NOMO-1 treated with dmso at 0.1 percent for 144 hours (cell line): Measurements from ENCODE around the gene CENPN.
A peak's percentile ranks its signal among the peaks of the same experiment; 100 is the strongest.

Experiments used
- DNase-seq: peaks from one replicate; lab custom pipeline; 2025; ENCODE audit not compliant: unreplicated experiment; lab: John Stamatoyannopoulos, UW

The CENPN gene, protein sequence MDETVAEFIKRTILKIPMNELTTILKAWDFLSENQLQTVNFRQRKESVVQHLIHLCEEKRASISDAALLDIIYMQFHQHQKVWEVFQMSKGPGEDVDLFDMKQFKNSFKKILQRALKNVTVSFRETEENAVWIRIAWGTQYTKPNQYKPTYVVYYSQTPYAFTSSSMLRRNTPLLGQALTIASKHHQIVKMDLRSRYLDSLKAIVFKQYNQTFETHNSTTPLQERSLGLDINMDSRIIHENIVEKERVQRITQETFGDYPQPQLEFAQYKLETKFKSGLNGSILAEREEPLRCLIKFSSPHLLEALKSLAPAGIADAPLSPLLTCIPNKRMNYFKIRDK

DNA sequence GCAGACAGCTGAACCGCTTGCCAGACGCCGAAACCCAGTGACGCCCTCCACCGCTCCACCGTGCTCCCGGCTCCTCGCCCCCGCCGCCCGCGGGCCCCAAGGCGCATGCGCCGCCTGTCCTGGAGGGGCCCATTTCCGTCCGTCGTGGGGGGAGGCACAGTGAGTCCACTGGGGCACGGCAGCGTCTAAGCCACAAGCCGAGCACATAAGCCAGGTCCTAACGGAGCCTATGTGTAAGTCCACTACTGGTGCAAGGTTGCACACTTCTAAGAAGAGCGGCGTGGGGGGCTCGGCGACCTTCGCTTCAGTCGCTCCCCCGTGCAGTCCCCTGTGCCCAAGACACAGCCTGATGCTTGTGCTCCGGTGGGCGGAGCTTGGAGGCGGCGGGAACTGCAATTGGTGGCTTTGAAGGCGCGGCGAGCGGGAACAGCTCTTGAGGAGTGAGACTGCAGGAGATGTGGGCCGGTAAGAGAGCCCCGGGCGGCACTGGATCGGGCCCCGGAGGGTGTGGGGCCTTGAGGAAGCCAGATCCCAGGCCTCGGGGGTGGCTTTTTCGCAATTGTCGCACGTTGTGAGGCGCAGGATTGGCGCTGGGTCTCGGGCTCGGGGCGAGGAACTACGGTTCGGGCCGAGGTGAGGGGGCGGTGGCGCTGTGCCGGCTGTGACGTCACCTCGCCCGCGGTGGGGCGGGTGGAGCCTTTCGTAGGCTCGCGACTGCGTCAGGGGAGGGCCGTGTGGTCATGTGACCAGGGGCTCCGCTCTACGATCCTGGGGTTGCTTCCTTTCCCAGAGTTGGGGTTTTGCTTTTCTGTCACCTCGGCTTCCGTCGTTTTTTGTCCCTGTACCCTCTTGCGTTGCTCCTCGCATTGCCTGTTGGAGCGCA, at the start of gene CENPN, which contains the start of gene CMC2:
Gene CENPN, plus strand, starts transcription at position 402 of the 883 bp plus-strand sequence. CDS start 4,726 bp downstream, outside the sequence.
Gene CMC2, minus strand, starts transcription at position 73 of the 883 bp plus-strand sequence. CDS start 9,491 bp downstream, outside the sequence.
- peak; percentile 97 for DNase-seq

DNA sequence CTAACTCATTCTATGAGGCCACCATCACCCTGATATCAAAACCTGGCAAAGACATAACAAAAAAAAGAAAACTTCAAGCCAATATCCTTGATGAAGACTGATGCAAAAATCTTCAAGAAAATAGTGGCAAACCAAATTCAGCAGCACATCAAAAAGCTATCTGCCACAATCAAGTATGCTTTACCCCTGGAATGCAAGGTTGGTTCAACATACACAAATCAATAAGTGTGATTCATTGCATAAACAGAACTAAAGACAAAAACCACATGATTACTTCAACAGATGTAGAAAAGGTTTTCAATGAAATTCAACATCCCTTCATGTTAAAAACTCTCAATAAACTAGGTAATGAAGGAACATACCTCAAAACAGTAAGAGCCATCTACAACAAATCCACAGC, 48.7 kb upstream of the CENPN start:
- no peak for DNase-seq

DNA sequence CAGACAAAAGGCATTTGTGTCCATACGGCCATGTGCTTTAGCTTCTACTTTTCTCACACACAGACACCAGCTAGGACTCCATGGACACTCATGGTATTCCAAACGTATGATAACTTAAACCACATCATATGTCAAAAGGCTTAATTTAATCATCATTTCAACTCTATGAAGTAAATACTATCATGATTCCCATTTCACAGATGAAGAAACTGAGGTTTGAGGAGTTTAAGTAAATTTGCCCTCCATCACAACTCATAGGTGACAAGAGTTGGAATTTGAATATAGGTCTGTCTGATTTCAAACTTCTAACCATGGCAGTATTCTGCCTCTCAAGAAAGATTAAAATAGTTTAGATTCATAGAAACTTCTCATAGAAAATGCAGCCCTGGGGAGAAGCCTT, 44.1 kb upstream of the CENPN start:
- no peak for DNase-seq

DNA sequence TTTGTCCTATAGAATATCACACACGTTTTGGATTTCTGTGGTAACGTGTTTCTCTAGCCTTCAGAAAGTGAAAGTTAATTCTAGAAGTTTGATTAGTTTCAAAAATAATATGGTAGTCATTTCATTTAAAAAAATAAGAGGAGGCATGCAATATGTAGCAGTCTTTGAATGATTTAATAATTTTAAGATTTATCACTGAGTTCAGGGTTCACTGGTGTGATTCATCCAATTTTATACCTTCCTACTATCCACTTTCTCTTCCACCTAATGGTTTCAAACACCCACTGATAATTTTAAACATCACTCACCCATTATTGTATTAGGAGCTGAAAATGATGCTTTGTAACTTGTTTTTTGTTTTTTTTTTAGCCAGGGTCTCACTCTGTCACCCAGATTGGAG, 42.7 kb upstream of the CENPN start:
- DNase-seq, result no peak

DNA sequence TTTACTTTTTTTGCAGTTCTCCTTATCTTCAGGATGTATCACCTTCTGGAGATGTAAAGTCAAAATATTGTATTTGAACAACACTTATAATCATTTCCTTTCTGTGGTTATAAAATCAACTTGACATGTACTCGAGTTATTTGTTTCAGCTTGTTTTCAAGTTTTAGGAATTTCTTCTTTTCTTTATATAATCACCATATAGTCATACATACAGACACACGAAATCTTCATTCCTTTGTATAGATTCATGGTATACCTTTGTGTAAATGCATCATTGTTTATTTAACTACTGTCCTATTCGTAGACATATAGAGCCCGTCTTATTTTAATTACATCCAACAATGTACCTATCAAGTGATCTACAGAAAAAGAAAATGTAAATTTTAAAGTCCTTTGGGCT, 40.4 kb upstream of the CENPN start:
- DNase-seq, result no peak

DNA sequence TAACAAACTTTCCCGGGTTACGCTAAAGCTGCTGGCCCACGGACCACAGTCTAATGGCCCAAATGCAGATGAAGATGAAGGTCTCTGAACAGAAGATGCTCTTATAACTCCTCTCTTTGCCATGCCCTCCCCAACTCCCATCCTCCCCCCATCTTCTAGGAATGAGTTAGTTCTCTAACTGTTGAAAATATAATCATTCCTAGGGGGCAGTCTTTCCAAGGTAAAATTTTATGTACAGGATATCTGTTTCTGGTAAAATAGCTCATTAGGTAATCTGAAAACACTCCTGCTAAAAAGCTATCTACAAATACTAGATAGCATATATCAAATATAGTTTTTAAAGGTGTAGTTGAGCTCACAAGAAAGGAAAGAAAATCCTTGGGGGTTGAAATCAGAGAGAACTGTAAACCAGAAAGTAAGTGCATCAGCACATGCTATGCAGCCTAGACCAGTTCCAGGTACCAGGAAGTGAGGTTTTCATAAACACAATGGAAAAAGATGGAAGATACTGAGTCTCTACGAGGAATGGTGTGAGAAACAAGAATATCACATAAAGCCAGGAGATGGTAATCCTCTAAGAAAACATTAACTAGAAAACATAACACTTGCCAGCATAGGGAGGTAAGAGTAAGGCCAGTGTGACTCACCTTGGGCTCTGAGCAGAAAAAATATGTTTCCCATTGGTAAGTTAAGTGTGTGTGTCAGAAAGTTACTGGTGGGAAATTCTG, 38.5 kb upstream of the CENPN start:
- DNase-seq, result no peak

DNA sequence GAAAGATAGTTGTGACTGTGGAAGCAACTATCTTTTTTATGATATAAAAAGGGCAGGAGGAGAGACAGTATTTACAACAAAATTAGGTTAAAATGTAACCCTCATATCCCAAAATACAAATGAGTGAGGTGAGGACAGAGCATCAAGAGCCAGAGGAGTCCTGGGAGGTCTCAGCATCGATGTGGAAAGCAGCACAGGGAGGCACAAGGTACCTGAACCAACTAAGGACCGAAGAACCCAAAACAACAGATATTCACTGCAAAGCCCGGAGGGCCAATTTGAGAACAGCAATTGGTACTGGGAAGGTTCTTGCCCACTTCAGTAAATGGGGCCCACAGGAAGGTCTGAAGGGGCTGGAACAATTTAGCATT, 37.9 kb upstream of the CENPN start:
- no peak for DNase-seq

DNA sequence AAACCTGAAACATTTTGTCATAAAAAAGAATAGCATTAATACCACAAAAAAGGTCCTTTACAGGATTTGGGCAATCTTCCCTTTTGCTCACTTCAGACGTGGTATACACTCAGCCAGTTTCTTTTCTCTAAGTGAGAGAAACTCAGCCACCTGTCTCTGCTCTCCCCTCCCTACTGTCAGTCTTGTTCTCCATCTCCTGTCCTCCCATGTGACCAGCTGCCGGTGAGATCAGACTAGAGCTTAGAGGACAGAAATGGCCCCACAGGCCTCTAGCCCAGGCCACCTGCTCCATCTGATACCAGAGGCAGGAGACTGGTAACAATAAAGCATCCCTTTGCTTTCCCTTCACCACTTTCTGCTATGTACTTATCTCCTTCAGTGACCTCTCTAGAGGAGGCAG, 35.2 kb upstream of the CENPN start:
- DNase-seq, result no peak

DNA sequence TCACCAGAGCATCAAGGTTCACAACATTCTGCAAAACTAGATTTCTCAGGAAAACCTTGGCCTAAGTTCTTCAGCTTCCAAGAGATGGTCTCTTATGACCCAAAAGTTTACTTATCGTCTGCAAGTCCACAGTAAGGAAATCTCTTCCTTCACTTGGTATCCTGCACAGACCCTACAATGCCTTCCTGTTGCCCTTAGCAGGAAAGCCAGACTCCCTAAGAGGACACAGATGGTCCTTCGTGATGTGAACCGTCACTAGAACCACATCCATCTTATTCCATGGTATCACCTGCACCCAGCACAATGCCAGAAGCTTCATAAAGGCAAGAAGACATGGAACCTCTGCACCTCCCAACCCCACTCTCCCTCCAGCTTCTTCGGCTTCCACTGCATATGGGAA, 34.4 kb upstream of the CENPN start:
- DNase-seq, result no peak

DNA sequence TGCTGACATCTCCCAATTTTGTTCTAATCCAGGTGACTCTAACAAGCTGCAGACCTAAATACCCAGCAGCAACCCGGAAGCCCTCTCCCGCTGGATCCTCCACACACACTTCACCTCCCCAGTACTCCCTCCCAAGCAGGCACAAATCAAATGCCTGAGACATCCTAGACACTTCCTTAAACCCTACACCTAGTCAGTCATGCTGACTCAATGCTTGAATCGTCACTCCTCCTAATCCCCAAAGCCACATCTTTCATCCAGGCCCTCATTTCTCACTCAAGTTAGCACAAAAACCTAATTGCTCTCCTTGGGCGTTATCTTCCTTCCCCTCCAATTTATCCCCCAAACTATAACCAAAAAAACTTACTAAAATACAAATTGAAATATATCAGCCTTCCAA, 33.0 kb upstream of the CENPN start:
- DNase-seq, result no peak

DNA sequence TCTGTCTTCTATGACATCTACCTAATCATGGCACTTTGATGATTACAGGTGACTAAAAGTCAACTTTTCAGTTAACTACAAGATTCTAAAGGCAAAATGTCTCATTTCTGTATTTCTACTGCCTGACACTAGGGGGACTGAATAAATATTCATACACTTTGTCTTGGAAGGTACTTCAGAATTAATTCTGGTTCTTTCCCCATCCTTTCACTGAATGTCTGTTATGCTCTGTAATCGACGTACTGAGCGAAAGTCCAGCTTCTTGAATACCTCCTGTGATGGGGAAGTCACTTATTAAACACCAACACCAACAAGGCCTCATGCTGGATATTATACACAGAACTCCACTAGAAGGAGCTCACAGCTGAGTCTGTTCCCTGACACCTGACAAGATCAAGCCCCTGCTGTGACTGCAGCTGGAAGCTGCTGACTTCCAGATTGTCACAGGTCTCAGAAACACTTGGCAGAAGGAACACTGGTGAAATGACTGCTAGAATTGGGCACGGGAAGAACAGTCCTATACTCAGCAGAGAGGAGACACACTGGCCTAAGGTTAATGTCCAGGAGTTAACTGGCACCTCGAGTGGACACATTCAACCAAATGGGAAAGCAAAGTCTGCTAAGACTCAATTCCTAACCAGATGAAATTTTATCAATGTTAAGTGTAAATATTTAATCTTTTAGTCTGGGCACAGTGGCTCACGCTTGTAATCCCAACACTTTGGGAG, 32.2 kb upstream of the CENPN start:
- no peak for DNase-seq

DNA sequence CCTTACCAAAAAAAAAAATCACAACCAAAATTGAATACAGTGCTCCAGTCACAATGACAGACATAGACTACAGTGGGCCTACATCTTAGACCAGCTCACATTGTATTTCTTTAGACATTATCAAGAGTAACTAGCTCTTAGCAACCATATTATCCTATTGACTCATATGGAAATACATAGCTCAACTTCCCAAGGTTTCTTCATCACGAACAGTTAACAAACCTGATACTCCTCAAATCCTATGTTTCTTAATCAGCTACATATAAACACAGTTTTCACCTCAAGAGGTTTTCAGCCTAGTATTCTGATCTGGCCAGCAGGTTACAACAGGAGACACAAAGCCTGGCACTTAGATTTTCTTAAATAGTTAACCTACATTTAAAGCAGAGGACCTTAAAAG, 30.1 kb upstream of the CENPN start:
- no peak for DNase-seq

DNA sequence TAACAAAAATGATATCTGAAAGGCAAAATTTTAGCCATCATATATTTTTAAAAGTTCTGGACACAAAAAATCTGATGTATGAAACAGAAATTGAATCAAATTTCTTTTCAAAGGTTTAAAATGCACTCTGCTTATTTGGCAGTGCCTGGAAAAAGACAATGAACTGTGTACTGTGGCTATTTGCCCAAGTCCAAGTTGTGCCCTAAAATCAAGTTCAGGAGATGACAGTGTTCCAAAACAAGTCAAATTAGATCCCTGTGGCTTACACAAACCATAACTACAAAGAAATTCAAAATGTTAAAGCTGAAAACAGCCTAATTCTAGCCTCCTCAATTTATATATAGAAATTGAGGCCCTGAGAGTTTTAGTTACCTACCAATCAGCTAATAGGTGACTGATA, 25.9 kb upstream of the CENPN start:
- DNase-seq, result no peak

DNA sequence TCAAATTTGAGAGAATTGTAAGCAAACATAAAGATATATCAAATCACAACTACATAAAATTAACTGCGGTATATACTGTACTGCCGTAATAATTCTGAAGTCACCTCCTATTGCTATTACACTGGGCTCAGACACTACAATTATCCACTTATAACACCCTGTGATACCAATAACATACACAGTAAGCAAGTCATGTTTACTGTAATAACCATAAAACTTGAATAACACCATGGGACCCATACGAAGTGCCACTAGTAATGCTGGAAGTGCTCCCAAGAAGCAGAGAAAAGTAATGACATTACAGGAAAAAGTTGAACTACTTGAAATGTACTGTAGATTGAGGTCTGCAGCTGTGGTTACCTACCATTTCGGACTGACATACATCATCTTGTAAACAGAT, 24.4 kb upstream of the CENPN start:
- DNase-seq, result no peak

DNA sequence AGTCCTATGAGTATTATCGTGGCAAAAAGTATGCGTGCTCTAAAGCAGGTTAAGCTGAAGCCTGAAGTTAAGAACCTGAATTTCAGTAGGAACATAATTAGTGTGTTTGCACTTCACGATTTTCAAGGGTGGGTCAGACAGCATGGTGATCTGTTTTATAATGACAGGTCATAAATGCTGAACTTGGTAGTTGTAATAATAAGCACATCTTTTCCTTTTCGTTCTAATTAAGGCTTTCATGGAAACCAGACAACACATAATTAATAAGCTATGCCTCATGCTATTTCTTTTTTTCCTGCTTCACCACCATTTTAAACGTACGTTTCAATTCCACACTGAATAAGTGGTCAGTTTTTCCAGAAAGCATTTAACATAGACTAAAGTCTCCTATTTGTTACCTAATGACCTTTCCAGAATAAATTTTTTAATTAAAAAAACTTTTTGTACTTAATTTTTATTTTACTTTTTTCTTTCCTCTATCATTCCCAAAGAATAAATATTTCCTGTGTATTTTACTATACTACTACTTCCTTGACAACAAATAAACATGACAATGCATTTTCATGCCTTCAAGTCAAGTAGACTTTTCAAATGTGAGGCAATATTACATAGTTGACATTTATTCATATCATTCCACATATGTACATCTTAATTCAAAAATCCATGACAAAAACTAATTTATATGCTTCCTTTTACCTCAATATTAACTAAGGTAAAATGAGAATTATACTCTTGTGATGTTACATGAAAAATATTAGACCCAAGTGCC, 22.7 kb upstream of the CENPN start:
- no peak for DNase-seq

DNA sequence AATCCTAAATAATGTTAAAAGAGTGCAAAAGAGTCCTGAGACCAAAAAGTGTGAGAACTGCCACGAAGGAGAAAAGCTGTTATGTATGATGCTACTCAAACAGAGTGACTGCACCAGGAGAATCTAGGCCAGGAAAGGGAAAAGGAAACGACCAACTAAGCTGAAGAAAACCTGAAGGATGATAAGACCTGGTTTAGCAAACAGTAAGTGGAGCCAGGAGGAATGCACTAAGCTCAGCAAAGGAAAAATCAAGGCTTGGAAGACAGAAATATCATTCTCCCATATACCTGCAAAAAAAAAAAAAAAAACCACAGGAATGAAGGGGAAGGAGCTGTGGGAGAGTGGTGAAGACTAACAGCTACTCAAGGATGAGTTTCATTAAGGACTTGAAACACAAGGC, 21.4 kb upstream of the CENPN start:
- no peak for DNase-seq

DNA sequence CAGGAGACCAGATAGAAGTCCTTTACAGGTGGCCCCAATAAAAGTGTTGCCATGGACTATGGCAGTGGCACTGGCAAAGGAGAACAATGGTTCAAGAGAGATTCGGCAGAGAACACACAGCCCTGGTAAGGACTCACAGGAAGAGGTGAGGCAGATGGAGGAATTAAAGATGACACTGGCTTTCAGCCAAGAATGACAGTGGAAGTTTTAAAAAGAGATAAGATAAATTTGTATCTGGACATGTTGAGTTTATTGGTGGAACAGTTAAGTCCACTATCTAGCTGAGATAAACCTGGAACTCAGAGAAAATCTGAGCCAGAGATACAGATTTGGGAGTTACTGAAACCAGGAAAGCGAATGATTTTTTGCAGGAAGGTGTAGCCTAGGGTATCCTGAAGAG, 20.5 kb upstream of the CENPN start:
- DNase-seq, result no peak

DNA sequence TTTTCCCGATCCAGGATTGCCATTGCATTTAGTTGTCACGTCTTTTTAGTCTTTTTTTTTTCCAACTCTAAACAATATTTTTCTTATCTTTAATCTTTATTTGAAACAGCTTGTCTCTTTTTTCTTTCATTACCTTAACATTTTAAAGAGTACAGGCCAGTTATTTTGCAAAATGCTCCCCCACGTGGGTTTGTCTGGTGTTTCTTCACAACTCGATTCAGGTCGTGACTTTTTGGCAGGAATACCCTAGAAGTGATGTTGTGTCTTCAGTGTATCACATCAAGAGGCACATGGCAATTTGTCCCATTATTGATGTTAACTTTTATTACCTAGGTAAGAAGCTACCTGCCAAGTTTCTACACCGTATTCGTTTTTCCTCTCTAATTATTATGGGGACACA, 18.3 kb upstream of the CENPN start:
- no peak for DNase-seq

DNA sequence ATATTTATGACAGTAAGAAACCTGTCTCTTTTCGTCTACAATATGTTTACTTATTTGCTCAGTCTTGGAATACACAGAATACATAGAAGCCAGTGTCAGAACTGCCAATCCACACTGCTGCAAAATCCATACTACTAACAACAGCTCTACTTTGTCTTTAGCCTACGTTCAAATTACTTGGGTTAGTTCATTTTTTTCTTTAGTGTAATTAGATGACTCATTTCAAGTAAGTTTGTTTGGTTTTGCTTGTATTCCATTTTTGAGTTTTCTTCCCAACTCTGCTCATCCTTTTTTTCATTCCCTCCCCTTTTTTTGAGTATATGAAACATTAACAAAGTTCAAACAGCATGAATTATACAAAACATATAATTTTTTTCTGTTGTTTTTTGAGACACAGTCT, 17.2 kb upstream of the CENPN start:
- no peak for DNase-seq

DNA sequence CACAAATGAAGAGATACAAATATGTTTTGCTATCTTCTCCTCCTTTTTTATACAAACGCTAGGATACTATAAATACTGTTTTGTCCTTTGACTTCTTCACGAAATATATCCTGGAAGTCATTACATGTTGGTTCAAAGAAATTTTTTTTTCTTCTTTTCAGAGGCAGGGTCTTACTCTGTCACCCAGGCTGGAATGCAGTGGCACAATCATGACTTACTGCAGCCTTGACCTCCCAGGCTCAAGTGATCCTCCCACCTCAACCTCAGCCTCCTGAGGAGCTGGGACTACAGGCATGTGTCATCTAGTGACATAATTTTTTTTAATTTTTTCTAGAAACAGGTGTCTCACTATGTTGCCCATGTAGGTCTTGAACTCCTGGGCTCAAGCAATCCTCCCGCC, 16.4 kb upstream of the CENPN start:
- no peak for DNase-seq
